ENCODE data around the gene CCDC68. TPM values are rescaled to one million over a fixed set of nuclear protein-coding genes. Genes with fewer than 3 reads are reported as not detected.
"Not testable (repeated sequence)": the region's sequence is repeated elsewhere in the genome, so short reads cannot be mapped to it uniquely, and the experiment has no call there.

The CCDC68 gene
- total and polyA plus RNA-seq, 2 donors: 5.5 to 41.3 TPM

GRCh38 chr18:54975598-54975997 is 16.3 kb upstream of the CCDC68 start:
- Histone ChIP-seq H3K36me3 (ENCODE audit: insufficient read depth) (no peaks in the 10 kb centered on the region), H3K4me3 (ENCODE audit: low read depth, low read length) (no peak overlapping the region), H3K27ac (ENCODE audit: low read depth) (no peak overlapping the region), H3K4me1 (ENCODE audit: insufficient read depth) (no peaks in the 10 kb centered on the region)
- DNase-seq (ENCODE audit: extremely low spot score): no peak
- WGBS: 47% methylated on average over 2 of the region's 2 CpGs

DNA sequence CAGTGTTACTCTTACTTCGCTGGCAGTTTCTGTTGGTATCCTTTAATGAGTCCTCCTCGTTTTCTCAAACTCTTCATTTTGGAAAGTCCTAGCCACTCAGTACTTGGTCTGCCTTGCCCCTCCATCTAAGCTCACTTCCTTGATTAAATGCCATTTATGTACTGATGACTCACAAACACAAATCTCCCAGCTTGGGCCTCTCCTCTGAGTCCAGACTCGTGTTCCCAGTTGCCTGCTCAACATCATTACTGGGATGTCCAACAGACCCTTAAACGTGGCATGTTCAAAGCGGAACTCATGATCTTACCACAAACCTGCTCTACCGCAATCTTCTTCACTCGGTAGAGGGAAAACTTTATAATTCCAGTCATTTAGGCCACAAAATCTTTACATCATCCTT is 13.8 kb upstream of the CCDC68 start:
- H3K4me3 ChIP-seq (ENCODE audit: low read depth, low read length): no peak overlapping the region
- 86% methylated on average over 7 of the region's 7 CpGs for whole genome bisulfite sequencing
- no peaks in the 10 kb centered on the region for H3K36me3 ChIP-seq (ENCODE audit: insufficient read depth)
- no peaks in the 10 kb centered on the region for H3K4me1 ChIP-seq (ENCODE audit: insufficient read depth)
- no peak for DNase-seq (ENCODE audit: extremely low spot score)
- no peak overlapping the region for H3K27ac ChIP-seq (ENCODE audit: low read depth)

GRCh38 chr18:54968807-54969206 is 9.5 kb upstream of the CCDC68 start:
- no peak for DNase-seq (ENCODE audit: extremely low spot score)
- no peak overlapping the region for H3K27ac ChIP-seq (ENCODE audit: low read depth)
- 92% methylated on average over 5 of the region's 5 CpGs for WGBS
- no peaks in the 10 kb centered on the region for H3K4me1 ChIP-seq (ENCODE audit: insufficient read depth)
- H3K36me3 ChIP-seq (ENCODE audit: insufficient read depth): no peaks in the 10 kb centered on the region
- H3K4me3 ChIP-seq (ENCODE audit: low read depth, low read length): no peak overlapping the region

DNA sequence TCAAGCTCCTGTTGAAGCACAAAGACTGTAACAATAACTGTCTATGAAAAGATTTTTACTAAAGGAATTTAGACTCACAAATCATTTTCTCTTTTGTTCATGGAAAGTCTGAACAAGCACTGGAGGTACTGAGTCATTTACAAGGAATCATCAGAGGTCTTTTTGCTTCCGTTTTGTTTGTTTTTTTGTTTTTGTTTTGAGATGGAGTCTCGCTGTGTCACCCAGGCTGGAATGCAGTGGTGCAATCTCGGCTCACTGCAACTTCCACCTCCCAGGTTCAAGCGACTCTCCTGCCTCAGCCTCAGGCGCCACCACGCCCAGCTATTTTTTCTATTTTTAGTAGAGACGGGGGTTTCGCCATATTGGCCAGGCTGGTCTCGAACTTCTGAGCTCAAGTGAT is 9.0 kb upstream of the CCDC68 start:
- H3K36me3 ChIP-seq (ENCODE audit: insufficient read depth); DNase-seq (ENCODE audit: extremely low spot score); H3K4me1 ChIP-seq (ENCODE audit: insufficient read depth); H3K4me3 ChIP-seq (ENCODE audit: low read depth, low read length); H3K27ac ChIP-seq (ENCODE audit: low read depth): not testable (repeated sequence)
- 88% methylated on average over 9 of the region's 9 CpGs for WGBS

DNA sequence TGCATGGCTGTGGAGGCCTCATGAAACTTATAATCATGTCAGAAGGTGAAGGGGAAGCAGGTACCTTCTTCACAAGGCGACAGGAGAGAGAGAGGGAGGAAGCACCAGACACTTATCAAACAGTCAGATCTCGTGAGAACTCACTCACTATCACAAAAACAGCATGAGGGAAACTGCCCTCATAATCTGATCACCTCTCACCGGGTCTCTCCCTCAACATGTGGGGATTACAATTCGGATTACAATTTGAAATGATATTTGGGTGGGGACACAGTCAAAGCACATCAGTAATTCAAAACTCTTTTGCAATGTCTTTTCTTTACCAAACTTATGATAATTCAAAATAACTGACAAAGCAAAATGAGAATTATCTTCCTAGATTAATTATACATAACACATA is 8.5 kb upstream of the CCDC68 start:
- H3K27ac ChIP-seq (ENCODE audit: low read depth): no peak overlapping the region
- no peaks in the 10 kb centered on the region for H3K4me1 ChIP-seq (ENCODE audit: insufficient read depth)
- no peak for DNase-seq (ENCODE audit: extremely low spot score)
- WGBS: 79% methylated on average over 4 of the region's 4 CpGs
- H3K36me3 ChIP-seq (ENCODE audit: insufficient read depth): no peaks in the 10 kb centered on the region
- H3K4me3 ChIP-seq (ENCODE audit: low read depth, low read length): no peak overlapping the region

GRCh38 chr18:54964741-54965140 is 5.5 kb upstream of the CCDC68 start:
- no peak overlapping the region for H3K4me3 ChIP-seq (ENCODE audit: low read depth, low read length)
- H3K4me1 ChIP-seq (ENCODE audit: insufficient read depth): no peaks in the 10 kb centered on the region
- H3K36me3 ChIP-seq (ENCODE audit: insufficient read depth): no peaks in the 10 kb centered on the region
- no peak for DNase-seq (ENCODE audit: extremely low spot score)
- H3K27ac ChIP-seq (ENCODE audit: low read depth): no peak overlapping the region

- Histone ChIP-seq H3K4me3 (ENCODE audit: low read depth, low read length) (no peak overlapping the region), H3K36me3 (ENCODE audit: insufficient read depth) (no peaks in the 10 kb centered on the region), H3K27ac (ENCODE audit: low read depth) (no peak overlapping the region), H3K4me1 (ENCODE audit: insufficient read depth) (peaks cover 3% of the 10 kb centered on the region)
- DNase-seq (ENCODE audit: extremely low spot score): no peak
- 77% methylated on average over 9 of the region's 9 CpGs for WGBS
Measured at GRCh38 chr18:54962919-54963645, 3.8 kb upstream of the CCDC68 start.

DNA sequence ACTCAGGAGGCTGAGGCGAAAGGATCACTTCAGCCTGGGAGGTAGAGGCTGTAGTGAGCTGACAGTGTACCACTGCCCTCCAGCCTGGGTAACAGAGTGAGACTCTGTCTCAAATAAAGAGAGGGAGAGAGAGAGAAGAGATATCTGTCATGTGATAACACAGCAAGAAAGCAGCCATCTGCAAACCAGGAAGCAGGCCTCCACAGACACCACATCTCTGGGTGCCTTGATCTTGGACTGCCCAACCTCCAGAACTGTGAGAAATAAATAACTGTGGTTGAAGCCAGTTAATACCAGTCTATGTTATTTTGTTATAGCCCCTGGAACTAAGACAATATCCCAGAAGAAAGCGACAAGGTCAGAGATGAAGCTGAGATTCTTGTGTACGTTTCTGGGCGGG is 2.6 kb upstream of the CCDC68 start:
- H3K4me3 ChIP-seq (ENCODE audit: low read depth, low read length): no peak overlapping the region

DNA sequence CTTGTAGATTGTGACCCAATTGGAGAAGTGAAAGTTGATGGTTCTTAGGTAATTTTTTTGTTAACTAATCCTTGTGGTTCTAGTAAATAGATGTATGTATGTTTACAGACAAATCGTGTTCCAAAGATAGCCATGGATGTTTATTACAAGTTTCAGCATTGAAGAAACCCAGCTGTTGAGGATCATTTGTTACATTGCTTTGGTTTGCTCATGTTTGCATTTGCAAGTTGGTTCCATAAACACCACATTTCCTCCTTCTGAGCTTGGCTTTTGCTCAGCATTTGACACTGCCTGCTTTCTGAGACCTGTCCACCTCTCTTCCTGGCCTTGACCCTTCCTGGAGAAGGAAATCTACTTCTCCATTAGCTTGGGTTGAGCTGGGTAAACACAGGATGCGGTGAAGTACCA is 1.8 kb upstream of the CCDC68 start:
- no peak for DNase-seq (ENCODE audit: extremely low spot score)
- Histone ChIP-seq H3K27ac (ENCODE audit: low read depth) (no peak overlapping the region), H3K4me1 (ENCODE audit: insufficient read depth) (peaks cover 4% of the 10 kb centered on the region), H3K36me3 (ENCODE audit: insufficient read depth) (no peaks in the 10 kb centered on the region), H3K4me3 (ENCODE audit: low read depth, low read length) (no peak overlapping the region)
- WGBS: 33% methylated on average over 2 of the region's 2 CpGs

More for the DNA sequence above, 2.6 kb upstream of the CCDC68 start:
- no peak for DNase-seq (ENCODE audit: extremely low spot score)
- H3K27ac ChIP-seq (ENCODE audit: low read depth): no peak overlapping the region
- H3K4me1 ChIP-seq (ENCODE audit: insufficient read depth): peaks cover 4% of the 10 kb centered on the region
- no peaks in the 10 kb centered on the region for H3K36me3 ChIP-seq (ENCODE audit: insufficient read depth)
- 70% methylated on average over 4 of the region's 4 CpGs for WGBS

DNA sequence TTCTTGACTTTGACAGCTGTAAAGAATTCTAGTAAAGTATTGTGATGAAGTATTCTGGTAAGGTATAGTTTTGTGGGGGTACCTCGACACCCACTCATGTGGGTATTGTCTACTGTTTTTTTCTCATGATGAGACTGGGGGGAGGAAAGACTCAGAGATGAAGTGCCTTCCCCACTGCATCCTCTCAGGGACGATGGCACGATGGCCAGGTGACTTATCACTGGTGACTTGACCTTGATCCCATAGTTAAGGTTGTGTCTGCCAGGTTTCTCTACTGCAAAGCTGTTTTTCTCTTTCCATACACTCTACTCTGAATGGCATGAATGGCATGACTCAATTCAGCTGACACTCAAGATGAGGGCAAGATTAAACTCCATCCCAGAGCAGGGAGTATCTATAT is 936 bp upstream of the CCDC68 start:
- Histone ChIP-seq H3K27ac (ENCODE audit: low read depth) (no peak overlapping the region), H3K4me3 (ENCODE audit: low read depth, low read length) (no peak overlapping the region), H3K36me3 (ENCODE audit: insufficient read depth) (no peaks in the 10 kb centered on the region), H3K4me1 (ENCODE audit: insufficient read depth) (peaks cover 4% of the 10 kb centered on the region)
- DNase-seq (ENCODE audit: extremely low spot score): no peak
- WGBS: 80% methylated on average over 3 of the region's 3 CpGs

DNA sequence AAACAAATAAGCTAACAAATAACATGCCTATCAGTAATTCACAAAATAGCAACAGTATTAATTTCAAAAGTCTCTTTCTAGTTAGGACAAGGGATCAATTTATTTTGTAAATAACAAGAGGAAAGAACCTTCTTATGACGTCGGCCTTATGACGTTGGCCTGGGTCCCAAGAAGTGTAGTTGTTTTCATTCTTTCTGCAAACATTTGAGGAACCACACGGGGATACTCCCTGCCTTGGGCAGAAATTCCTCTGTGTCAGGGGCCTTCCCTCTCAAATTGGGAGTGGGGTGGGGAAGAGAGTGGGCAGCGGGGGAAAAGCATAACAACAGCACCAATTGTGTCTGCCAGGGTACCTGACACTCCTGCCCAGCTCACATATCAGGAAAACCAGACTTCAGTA is 1.3 kb downstream of the CCDC68 start:
- Histone ChIP-seq H3K4me1 (ENCODE audit: insufficient read depth) (peaks cover 4% of the 10 kb centered on the region), H3K36me3 (ENCODE audit: insufficient read depth) (no peaks in the 10 kb centered on the region), H3K4me3 (ENCODE audit: low read depth, low read length) (no peak overlapping the region), H3K27ac (ENCODE audit: low read depth) (no peak overlapping the region)
- WGBS: 43% methylated on average over 5 of the region's 5 CpGs
- no peak for DNase-seq (ENCODE audit: extremely low spot score)

GRCh38 chr18:54957296-54957832 is 1.9 kb downstream of the CCDC68 start:
- DNase-seq (ENCODE audit: extremely low spot score): no peak
- H3K4me3 ChIP-seq (ENCODE audit: low read depth, low read length): no peak overlapping the region
- no peak overlapping the region for H3K27ac ChIP-seq (ENCODE audit: low read depth)
- no peaks in the 10 kb centered on the region for H3K36me3 ChIP-seq (ENCODE audit: insufficient read depth)
- WGBS: 55% methylated on average over 2 of the region's 2 CpGs
- peaks cover 4% of the 10 kb centered on the region for H3K4me1 ChIP-seq (ENCODE audit: insufficient read depth)

GRCh38 chr18:54956506-54956905 is 2.8 kb downstream of the CCDC68 start:
- no peak overlapping the region for H3K27ac ChIP-seq (ENCODE audit: low read depth)
- no peaks in the 10 kb centered on the region for H3K36me3 ChIP-seq (ENCODE audit: insufficient read depth)
- no peak for DNase-seq (ENCODE audit: extremely low spot score)
- peaks cover 4% of the 10 kb centered on the region for H3K4me1 ChIP-seq (ENCODE audit: insufficient read depth)
- no peak overlapping the region for H3K4me3 ChIP-seq (ENCODE audit: low read depth, low read length)
- WGBS: 65% methylated on average over 3 of the region's 3 CpGs

DNA sequence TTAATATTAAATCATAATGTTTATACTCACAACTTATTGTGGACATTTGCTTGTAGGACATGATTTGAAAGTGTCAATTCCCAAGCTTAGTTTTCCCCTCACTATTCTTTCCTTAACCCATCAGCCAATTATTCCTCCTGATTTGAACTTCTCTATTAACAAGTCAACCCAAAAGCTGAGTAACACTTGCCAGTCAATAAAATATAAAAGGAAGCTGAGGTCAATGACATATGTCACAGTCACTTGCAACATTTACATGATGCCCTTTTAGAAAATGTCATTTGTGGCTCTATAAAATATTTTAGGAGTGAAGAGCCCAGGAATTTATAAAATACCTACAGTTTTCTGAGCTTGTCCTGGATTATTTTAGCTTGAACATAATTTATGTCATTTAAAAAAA is 7.2 kb downstream of the CCDC68 start:
- Histone ChIP-seq H3K4me3 (ENCODE audit: low read depth, low read length) (no peak overlapping the region), H3K4me1 (ENCODE audit: insufficient read depth) (no peaks in the 10 kb centered on the region), H3K27ac (ENCODE audit: low read depth) (no peak overlapping the region), H3K36me3 (ENCODE audit: insufficient read depth) (no peaks in the 10 kb centered on the region)
- DNase-seq (ENCODE audit: extremely low spot score): no peak

DNA sequence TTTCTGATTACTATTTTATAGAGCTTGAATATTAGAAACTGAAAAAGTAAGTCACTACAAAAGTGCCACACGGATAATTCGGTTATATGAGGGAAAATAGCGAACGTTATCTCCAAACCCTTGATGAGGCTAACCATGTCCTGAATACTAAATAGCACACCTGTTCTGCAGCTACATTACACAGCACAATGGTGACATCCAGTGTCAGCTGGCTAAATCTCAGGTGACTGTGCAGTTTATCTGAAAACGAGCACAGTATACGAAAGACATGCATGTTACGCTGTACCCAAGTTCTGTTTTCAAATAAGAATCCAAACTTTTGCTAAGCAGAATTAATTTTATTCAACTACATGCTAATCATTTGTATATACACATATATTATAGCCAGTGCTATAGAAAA is 9.0 kb downstream of the CCDC68 start:
- Histone ChIP-seq H3K4me1 (ENCODE audit: insufficient read depth) (no peaks in the 10 kb centered on the region), H3K36me3 (ENCODE audit: insufficient read depth) (no peaks in the 10 kb centered on the region), H3K4me3 (ENCODE audit: low read depth, low read length) (no peak overlapping the region), H3K27ac (ENCODE audit: low read depth) (no peak overlapping the region)
- WGBS: 86% methylated on average over 7 of the region's 7 CpGs
- DNase-seq (ENCODE audit: extremely low spot score): no peak
